Frontal cortex (tissue), 4 donors: ENCODE data around the gene CDC42SE2. TPM values are rescaled to one million over a fixed set of nuclear protein-coding genes. Genes with fewer than 3 reads are reported as not detected.
"Not testable (repeated sequence)": the region's sequence is repeated elsewhere in the genome, so short reads cannot be mapped to it uniquely, and the experiment has no call there.

Experiments
- DNase-seq, 2 donors: peaks; one replicate each; pipeline ENCODE4 v3.0.0; 2012; ENCODE audit warnings: low spot score in 2 of 2
- FAIRE-seq: peaks from 2 replicates; lab custom pipeline; 2012; peaks lifted over from hg19 to GRCh38; lab: Jason Lieb, UNC
- total RNA-seq: library from RNA; depleted of rRNA; stranded (reverse); fragments of >200 nt; gene quantifications from one replicate; pipeline ENCODE4 v1.2.3, GENCODE V29; 2014
- donor health status: control.
- donor health status: control.
- donor health status: control.

CDC42SE2 gene
- total RNA-seq, 1 donor from 2014 or later = 144 TPM

- DNase-seq = no peak
- FAIRE-seq = no peak
Measured at GRCh38 chr5:131382407-131383395, 118.8 kb downstream of the CDC42SE2 start.

DNA sequence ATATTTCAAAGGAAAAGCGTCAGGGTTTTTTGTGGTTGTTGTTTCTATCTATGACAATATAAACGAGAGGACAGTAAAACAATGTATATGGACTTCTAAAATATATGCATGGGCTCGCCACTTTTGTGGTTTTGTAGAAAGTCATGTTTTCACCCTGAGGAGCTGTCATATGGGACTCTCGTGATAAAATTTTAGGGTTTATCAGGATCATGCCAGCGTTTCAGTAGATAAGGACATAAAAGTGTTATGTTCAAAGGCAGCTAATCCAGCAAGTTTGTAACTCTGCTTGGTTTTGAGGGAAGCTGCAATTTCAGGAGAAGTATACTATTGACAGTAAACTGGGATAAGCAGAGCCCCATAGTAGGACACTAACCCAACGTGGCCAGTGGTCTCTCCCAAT, 120.3 kb downstream of the CDC42SE2 start:
- FAIRE-seq (no peak), DNase-seq (no peak)

DNA sequence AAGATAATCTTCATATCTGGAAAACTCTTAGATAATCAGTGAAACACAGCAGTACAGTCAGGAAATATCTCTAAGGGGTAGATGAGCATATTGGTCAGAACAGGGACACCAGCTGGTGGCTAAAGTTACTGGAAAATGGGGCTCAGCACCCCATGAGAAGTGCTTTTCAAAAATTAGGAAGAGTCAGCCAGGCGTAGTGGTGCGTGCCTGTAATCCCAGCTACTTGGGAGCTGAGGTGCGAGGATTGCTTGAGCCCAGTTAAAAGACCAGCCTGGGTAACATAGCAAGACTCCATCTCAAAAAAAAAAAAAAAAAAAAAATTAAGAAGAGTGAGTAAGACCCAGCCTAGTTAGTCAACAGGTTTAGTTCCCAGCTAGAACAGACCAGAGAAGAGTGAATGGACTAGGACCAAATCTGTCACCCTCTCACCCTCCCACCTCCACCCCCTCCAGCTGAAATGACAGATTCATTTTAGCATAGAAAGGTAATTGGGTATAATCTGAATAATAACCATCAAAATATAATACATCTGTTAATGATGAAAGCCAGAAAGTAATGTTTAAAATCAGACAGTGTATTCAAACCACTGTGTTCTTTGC, 120.9 kb downstream of the CDC42SE2 start:
- FAIRE-seq (no peak), DNase-seq (no peak)

GRCh38 chr5:131386124-131386523, 122.3 kb downstream of the CDC42SE2 start:
- FAIRE-seq = no peak
- DNase-seq = no peak

DNA sequence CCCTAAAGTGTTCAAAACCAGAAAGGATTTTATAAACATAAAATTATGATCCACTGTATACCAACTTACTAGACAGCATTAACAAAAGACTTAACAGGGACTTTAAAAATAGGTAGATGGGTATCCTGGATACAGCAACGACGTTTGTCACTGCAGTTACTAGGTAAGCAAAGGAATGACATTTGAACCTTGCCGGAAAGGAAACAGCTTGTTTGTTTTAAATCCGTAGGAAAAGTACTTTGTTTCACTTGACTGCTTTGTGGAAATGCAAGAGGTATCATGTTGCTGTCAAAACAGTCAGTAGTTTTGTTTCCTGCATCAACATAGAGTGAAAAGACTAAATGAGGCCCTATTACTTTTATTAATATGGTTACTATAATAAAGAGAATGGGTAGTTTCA, 122.9 kb downstream of the CDC42SE2 start:
- no peak for FAIRE-seq
- no peak for DNase-seq

DNA sequence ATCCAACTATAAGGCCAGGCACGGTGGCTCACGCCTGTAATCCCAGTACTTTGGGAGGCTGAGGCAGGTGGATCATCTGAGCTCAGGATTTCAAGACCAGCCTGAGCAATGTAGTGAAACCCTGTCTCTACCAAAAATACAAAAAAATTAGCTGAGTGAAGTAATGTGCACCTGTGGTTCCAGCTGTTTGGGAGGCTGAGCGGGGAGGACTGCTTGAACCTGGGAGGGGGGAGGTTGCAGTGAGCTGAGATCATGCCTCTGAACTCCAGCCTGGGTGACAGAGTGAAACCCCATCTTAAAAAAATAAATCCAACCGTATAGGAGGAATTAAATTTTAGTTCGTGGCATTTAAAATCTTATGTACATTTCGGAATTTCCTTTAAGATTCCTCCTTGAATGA, 123.4 kb downstream of the CDC42SE2 start:
- FAIRE-seq = no peak

GRCh38 chr5:131389096-131389868, 125.4 kb downstream of the CDC42SE2 start:
- FAIRE-seq = no peak

More for the DNA sequence above, 123.4 kb downstream of the CDC42SE2 start:
- DNase-seq = no peak

DNA sequence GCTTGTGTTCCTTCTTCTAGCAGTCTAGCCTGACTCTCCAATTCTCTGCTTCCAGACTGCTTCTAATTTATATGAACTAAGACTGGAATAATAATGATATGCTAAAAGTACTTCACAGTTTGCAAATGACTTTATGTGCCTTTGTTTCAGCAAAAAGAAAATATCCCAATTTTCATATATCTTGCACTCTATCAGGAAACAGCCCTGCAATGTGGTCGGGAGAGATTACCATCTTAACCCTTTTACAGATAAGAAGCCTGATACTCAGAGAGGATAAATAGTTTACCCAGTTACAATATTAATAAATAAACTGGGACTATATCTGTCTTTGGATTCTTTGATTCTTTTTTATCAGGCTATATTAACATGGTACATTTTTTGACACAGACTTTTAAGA, 126.0 kb downstream of the CDC42SE2 start:
- no peak for DNase-seq
- FAIRE-seq = no peak

More at GRCh38 chr5:131389096-131389868, 125.4 kb downstream of the CDC42SE2 start:
- DNase-seq = no peak

- FAIRE-seq (no peak), DNase-seq (no peak)
Measured at GRCh38 chr5:131392466-131393095, 128.7 kb downstream of the CDC42SE2 start.

DNA sequence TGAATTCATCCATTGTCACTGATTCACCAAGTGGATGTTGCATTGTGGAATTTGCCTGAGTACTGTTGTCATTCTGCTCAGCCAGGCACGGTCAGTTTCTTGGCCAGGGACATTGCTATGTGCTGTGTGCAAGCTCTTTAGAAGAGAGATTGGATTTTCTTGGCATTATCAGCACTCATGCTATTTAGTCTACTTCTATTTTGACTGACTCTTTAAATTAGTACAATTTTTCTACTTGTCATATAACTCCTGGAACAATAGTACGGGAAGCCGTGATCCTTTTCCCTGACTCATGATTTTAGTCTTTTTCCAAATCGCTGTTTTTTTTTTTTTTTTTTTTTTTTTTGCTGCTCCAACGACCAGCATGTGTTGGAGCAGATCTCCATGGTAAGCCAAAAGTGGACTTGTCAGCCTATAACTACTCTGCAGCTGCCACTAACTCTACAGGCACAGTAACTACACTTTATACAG, 129.7 kb downstream of the CDC42SE2 start:
- FAIRE-seq = no peak
- no peak for DNase-seq

DNA sequence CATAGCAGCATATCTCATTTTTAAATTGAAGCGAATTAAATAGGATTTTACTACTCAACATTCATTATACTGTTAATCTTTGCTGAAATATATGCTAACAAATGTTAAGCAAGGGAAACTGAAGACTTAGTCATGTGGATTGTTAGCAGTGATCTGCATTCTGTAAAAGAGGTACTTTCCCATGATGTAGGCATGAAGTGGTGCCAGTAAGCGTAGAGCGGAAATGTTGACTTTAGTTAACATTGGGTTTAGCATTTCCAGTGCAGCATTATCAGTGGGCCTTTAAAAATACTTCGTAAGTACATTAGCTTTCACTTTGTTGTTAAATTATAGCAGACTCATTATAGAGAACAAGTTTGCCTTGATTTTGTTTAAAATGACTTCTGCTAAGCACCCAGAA, 130.3 kb downstream of the CDC42SE2 start:
- DNase-seq = no peak

DNA sequence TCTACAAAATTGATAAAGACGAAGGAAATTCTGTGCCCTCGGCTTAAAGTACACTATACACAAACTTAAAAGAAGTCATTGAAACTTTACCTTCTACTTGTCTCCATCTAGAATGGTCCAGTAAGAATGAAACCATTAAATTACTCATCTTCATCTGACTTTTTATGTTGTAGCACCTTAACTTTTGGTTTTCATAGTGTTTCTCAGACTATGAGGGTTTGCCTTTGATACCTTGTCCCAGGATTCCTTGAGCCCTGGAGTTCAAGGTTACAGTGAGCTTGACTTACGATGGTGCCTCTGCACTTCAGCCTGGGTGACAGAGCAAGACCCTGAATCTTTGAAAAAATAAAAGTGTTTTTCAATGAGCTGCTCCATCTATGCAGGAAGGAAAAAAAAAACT, 132.2 kb downstream of the CDC42SE2 start:
- FAIRE-seq = no peak

More for the DNA sequence above, 130.3 kb downstream of the CDC42SE2 start:
- FAIRE-seq = no peak

DNA sequence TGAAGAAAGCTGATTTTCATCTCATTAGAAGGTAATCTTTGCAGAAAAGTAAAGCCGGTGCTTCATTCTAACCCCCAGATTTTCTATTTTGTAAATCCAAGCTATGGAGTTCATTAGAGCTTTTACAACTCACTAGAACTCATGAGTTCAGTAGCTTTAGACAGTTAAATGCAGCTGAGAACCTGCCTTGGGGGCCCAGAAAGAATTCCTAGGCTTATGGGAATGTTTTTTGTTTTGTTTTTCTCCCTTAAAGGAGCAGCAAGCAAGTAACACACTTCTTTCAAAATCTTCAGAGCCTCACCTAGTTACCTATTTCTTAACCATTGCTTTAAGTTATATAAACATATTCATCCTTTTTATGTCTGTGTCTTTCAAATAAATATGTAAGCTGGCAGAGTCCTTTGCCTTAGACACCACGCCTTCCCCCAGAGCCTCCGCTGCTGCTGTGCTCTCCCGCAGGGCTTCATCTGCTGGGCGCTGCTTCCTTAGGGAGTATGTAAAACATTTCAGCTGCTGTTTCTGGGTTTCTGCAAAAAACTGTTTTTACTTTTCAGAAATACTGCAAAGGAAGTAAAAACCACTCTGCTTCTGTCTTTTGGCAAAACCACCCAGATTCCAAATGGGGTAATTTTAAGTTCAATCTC, 132.9 kb downstream of the CDC42SE2 start:
- FAIRE-seq (no peak), DNase-seq (no peak)

More for the DNA sequence above, 132.2 kb downstream of the CDC42SE2 start:
- DNase-seq = no peak

- FAIRE-seq, DNase-seq: not testable (repeated sequence)
Measured at GRCh38 chr5:131399007-131399406, 135.2 kb downstream of the CDC42SE2 start.

- FAIRE-seq (no peak), DNase-seq (no peak)
Measured at GRCh38 chr5:131400585-131400984, 136.7 kb downstream of the CDC42SE2 start.

- FAIRE-seq = no peak
- DNase-seq = no peak
Measured at GRCh38 chr5:131405674-131406073, 141.8 kb downstream of the CDC42SE2 start.

GRCh38 chr5:131406076-131406475, 142.2 kb downstream of the CDC42SE2 start:
- no peak for DNase-seq
- no peak for FAIRE-seq

GRCh38 chr5:131406975-131407638, 143.3 kb downstream of the CDC42SE2 start:
- no peak for DNase-seq
- FAIRE-seq = no peak
